ENCODE results near the gene SMURF1. TPM values are rescaled to one million over a fixed set of nuclear protein-coding genes. Genes with fewer than 3 reads are reported as not detected.
A peak's percentile ranks its signal among the peaks of the same experiment; 100 is the strongest.

SMURF1 gene
- total RNA-seq, 1 donor = 9.2 TPM

GRCh38 chr7:99141841-99142726 is 1.8 kb downstream of the SMURF1 start:
- DNase-seq (ENCODE audit: low read depth in 2 of 3, low spot score in 2 of 3) = peak in 2 of 3 donors; percentile 26 to 47

- no peak for DNase-seq (ENCODE audit: low read depth in 2 of 3, low spot score in 2 of 3)
Observed at GRCh38 chr7:99141334-99141733, 2.6 kb downstream of the SMURF1 start.

- DNase-seq (ENCODE audit: low read depth in 2 of 3, low spot score in 2 of 3) = no peak
Observed at GRCh38 chr7:99140813-99141212, 3.1 kb downstream of the SMURF1 start.

- no peak for DNase-seq (ENCODE audit: low read depth in 2 of 3, low spot score in 2 of 3)
Observed at GRCh38 chr7:99139036-99139435, 4.9 kb downstream of the SMURF1 start.

GRCh38 chr7:99137411-99138180 is 6.3 kb downstream of the SMURF1 start:
- DNase-seq (ENCODE audit: low read depth in 2 of 3, low spot score in 2 of 3) = no peak

- DNase-seq (ENCODE audit: low read depth in 2 of 3, low spot score in 2 of 3) = no peak
Observed at GRCh38 chr7:99135938-99136337, 8.0 kb downstream of the SMURF1 start.

GRCh38 chr7:99133766-99134564 is 9.9 kb downstream of the SMURF1 start:
- DNase-seq (ENCODE audit: low read depth in 2 of 3, low spot score in 2 of 3) = no peak

- no peak for DNase-seq (ENCODE audit: low read depth in 2 of 3, low spot score in 2 of 3)
Observed at GRCh38 chr7:99132595-99133321, 11.2 kb downstream of the SMURF1 start.

- no peak for DNase-seq (ENCODE audit: low read depth in 2 of 3, low spot score in 2 of 3)
Observed at GRCh38 chr7:99131290-99131689, 12.6 kb downstream of the SMURF1 start.

- DNase-seq (ENCODE audit: low read depth in 2 of 3, low spot score in 2 of 3) = no peak
Observed at GRCh38 chr7:99129536-99129935, 14.4 kb downstream of the SMURF1 start.

- DNase-seq (ENCODE audit: low read depth in 2 of 3, low spot score in 2 of 3) = no peak
Observed at GRCh38 chr7:99129001-99129400, 14.9 kb downstream of the SMURF1 start.

- no peak for DNase-seq (ENCODE audit: low read depth in 2 of 3, low spot score in 2 of 3)
Observed at GRCh38 chr7:99128076-99128950, 15.6 kb downstream of the SMURF1 start.

- DNase-seq (ENCODE audit: low read depth in 2 of 3, low spot score in 2 of 3) = no peak
Observed at GRCh38 chr7:99127636-99128035, 16.3 kb downstream of the SMURF1 start.

GRCh38 chr7:99126921-99127553 is 16.9 kb downstream of the SMURF1 start:
- no peak for DNase-seq (ENCODE audit: low read depth in 2 of 3, low spot score in 2 of 3)

- DNase-seq (ENCODE audit: low read depth in 2 of 3, low spot score in 2 of 3) = no peak
Observed at GRCh38 chr7:99125505-99125865, 18.4 kb downstream of the SMURF1 start.

- DNase-seq (ENCODE audit: low read depth in 2 of 3, low spot score in 2 of 3) = no peak
Observed at GRCh38 chr7:99124751-99125504, 19.0 kb downstream of the SMURF1 start.

- DNase-seq (ENCODE audit: low read depth in 2 of 3, low spot score in 2 of 3) = no peak
Observed at GRCh38 chr7:99124236-99124635, 19.7 kb downstream of the SMURF1 start.

- DNase-seq (ENCODE audit: low read depth in 2 of 3, low spot score in 2 of 3) = no peak
Observed at GRCh38 chr7:99123571-99124033, 20.3 kb downstream of the SMURF1 start.
